Thoracic aorta (tissue), 2 donors: ENCODE results near the gene LYSET. TPM values are rescaled to one million over a fixed set of nuclear protein-coding genes. Genes with fewer than 3 reads are reported as not detected.

Experiments
- ATAC-seq: fragments of 150-250 bp; one replicate; pipeline ENCODE4 v1.8.0; 2017; ENCODE audit warnings: low read depth; ENCODE audit not compliant: insufficient number of reproducible peaks, low FRiP score
- DNase-seq: peaks from one replicate; pipeline ENCODE4 v3.0.0-alpha.2; 2020; ENCODE audit warnings: low spot score
- H3K27ac ChIP-seq, 2 donors: fragments of 200-600 bp; sonication (generic); 1 replicate in 1 of 2; 2 replicates in 1 of 2; pipeline ENCODE4 v1.5.1; 2016; ENCODE audit warnings: mild to moderate bottlenecking in 2 of 2, moderate library complexity in 2 of 2
- H3K27me3 ChIP-seq: fragments of 200-600 bp; sonication (generic); replicated peaks from 2 replicates; pipeline ENCODE4 v1.6.0; 2016; ENCODE audit warnings: mild to moderate bottlenecking; ENCODE audit not compliant: insufficient read depth
- H3K36me3 ChIP-seq: fragments of 200-600 bp; sonication (generic); one replicate; pipeline ENCODE4 v1.5.1; 2016
- H3K4me1 ChIP-seq, 2 donors: fragments of 200-600 bp; sonication (generic); 1 replicate in 1 of 2; 2 replicates in 1 of 2; pipeline versions ENCODE4 v1.5.1 to v1.6.0; 2016; ENCODE audit warnings: low read depth in 2 of 2, mild to moderate bottlenecking in 1 of 2; ENCODE audit not compliant: control insufficient read depth in 1 of 2
- H3K4me3 ChIP-seq: fragments of 200-600 bp; sonication (generic); 2 replicates; pipeline ENCODE4 v1.5.1; 2016; ENCODE audit warnings: mild to moderate bottlenecking
- H3K9me3 ChIP-seq: fragments of 200-600 bp; sonication (generic); 2 replicates; pipeline ENCODE4 v1.5.1; 2016
- CTCF ChIP-seq: fragments of 200-600 bp; sonication (generic); IDR thresholded peaks from one replicate; pipeline ENCODE4 v1.5.1; 2019; ENCODE audit warnings: antibody characterized with exemption
- total RNA-seq, 2 donors: library from RNA; depleted of rRNA; stranded (reverse); fragments of >200 nt; gene quantifications; one replicate each; pipeline versions ENCODE4 v1.1.0 to v1.2.3, GENCODE V29; 2016

The LYSET gene
- total RNA-seq, 2 donors from 2014 or later: 3.2 to 5.2 TPM

DNA sequence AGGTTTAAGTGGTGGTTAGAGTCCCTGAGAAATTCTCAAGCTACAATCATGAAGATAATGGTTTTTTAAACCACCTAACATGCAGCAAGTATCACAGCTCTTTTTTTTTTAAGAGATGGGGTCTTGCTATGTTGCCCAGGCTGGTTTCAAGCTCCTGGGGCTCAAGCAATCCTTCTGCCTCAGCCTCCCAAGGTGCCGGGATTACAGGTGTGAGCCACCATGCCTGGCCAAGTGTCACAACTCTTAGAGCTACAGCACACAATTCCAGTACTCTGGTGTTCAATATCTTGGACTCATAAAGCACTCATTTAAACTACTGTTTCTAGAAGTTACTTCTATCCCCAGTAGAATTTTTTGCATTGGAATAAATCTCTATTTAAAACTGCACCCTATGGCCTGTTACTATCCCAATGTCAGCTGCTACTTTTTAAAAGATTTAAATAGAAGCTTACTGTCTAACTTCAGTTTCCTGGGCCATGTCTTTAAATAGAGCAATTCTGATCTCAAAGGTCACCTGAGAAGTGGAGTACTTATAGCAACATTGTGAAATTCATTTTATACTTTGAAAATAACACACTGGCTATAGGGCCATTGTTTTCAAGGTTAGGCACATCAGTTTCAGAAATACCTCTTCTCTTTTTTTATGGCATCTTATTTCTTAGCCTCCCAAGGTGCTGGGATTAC is 10.3 kb downstream of the LYSET start:
- DNase-seq (no peak), ATAC-seq (no peak)

DNA sequence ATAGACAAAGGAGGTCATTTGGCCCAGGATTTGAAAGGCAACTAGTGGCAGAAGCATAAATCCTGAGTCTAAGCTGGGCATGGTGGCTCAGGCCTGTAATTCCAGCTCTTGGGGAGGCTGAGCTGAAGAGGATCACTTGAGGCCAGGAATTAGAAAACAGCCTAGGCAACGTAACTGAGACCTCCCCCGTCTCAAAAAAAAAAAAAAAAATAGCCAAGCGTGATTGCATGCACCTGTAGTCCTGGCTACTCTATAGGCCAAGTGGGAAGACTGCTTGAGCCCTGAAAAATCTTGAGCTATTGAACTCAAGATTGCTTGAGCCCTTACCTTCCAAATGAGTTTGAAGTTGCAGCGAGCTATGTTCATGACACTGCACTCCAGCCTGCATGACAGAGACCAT is 13.9 kb downstream of the LYSET start:
- no peak overlapping the region for H3K27ac ChIP-seq
- DNase-seq (no peak), ATAC-seq (no peak)
- H3K27me3 ChIP-seq: no peaks in the 10 kb centered on the region
- no peaks in the 10 kb centered on the region for H3K36me3 ChIP-seq
- no peaks in the 10 kb centered on the region for H3K4me1 ChIP-seq
- H3K4me3 ChIP-seq: no peak overlapping the region
- TF ChIP-seq CTCF: no peak
- no peaks in the 10 kb centered on the region for H3K9me3 ChIP-seq

More for the DNA sequence above, 10.3 kb downstream of the LYSET start:
- Histone ChIP-seq H3K36me3 (no peaks in the 10 kb centered on the region), H3K9me3 (no peaks in the 10 kb centered on the region), H3K27ac (no peak overlapping the region), H3K4me1 (no peaks in the 10 kb centered on the region), H3K4me3 (no peak overlapping the region), H3K27me3 (no peaks in the 10 kb centered on the region)
- TF ChIP-seq CTCF: no peak

DNA sequence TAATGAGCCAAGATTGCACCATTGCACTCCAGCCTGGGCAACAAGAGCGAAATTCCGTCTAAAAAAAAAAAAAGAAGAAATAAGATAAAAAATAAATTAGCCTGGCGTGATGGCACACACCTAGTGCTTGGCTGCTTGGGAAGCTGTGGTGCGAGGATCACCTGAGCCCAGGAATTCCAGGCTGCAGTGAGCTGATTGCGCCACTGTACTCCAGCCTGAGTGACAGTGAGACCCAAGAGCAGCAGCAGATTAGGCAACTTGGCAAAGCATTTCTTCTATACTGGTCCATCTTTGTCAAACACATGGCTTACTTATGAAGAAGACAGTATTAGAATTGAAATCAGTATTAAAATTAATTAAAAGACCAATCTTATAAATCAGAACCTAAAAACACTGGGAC is 15.4 kb downstream of the LYSET start:
- Histone ChIP-seq H3K36me3 (no peaks in the 10 kb centered on the region), H3K27ac (no peak overlapping the region), H3K9me3 (no peaks in the 10 kb centered on the region), H3K4me1 (peaks cover 0 to 1% of the 10 kb centered on the region in 2 donors), H3K4me3 (no peak overlapping the region), H3K27me3 (no peaks in the 10 kb centered on the region)
- ATAC-seq: no peak
- no peak for DNase-seq
- TF ChIP-seq CTCF: no peak

- Histone ChIP-seq H3K4me3 (no peak overlapping the region), H3K27me3 (no peaks in the 10 kb centered on the region), H3K4me1 (peaks cover 2 to 8% of the 10 kb centered on the region in 2 donors), H3K27ac (no peak overlapping the region), H3K9me3 (no peaks in the 10 kb centered on the region), H3K36me3 (no peaks in the 10 kb centered on the region)
- TF ChIP-seq CTCF: no peak
- no peak for ATAC-seq
- DNase-seq: no peak
Measured at GRCh38 chr14:93201155-93201704, 16.1 kb downstream of the LYSET start.

DNA sequence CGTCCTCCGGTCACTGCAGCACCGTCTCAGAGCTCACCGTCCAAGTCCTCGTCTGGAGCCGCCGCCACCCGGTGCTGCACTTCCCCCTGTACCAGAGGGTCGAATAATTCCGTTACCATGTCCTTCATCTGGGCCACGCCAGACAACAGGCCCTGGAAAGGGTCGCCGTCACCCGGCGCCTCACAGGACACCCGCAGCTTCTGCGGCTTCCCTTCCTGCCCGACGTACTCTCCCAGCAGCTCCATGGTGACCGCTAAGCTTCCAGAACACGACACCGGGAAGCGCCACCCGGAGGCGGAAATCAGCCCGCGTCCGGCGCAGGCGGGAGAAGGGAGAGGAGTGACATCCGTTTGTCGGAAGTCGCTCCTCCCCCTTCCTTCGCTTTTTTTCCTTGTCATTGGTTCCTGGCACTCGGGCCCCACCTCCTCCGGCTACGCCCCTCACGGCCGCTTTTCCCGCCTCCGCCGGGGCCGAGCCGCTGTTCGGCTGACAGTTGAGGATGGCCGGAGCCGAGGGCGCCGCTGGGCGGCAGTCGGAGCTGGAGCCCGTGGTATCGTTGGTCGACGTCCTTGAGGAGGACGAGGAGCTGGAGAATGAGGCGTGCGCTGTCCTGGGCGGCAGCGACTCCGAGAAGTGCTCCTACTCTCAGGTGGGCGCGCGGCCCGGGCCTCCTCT is 21.8 kb downstream of the LYSET start, which contains the start of the genes GON7 and UBR7:
Gene GON7, minus strand, starts transcription at position 273 of the 675 bp plus-strand sequence. Its CDS starts 28 bp downstream, at position 245.
Gene UBR7, plus strand, starts transcription at position 464 of the 675 bp plus-strand sequence. Its CDS starts 36 bp downstream, at position 500.
- H3K27ac ChIP-seq: peak within 1 kb of the TSS; percentile 88
- TF ChIP-seq CTCF: peak; percentile 18
- H3K27me3 ChIP-seq: no peaks in the 10 kb centered on the region
- H3K4me3 ChIP-seq: peak within 1 kb of the TSS; percentile 96
- peaks cover 5% of the 10 kb centered on the region for H3K36me3 ChIP-seq
- DNase-seq (peak; percentile 78), ATAC-seq (peak; percentile 97)
- no peaks in the 10 kb centered on the region for H3K9me3 ChIP-seq
- peaks cover 9 to 29% of the 10 kb centered on the region in 2 donors for H3K4me1 ChIP-seq
